CD8-positive, alpha-beta memory T cell (primary cell): ENCODE results near the gene RAN. TPM values are rescaled to one million over a fixed set of nuclear protein-coding genes. Genes with fewer than 3 reads are reported as not detected.
"Not testable (repeated sequence)": the region's sequence is repeated elsewhere in the genome, so short reads cannot be mapped to it uniquely, and the experiment has no call there.

Source experiments
- CTCF ChIA-PET: fragments of 350-600 bp; sonication (Branson Sonifier 250); formaldehyde crosslinking; loops from one replicate; lab custom pipeline; 2021; ENCODE audit warnings: antibody characterized with exemption; lab: Charles Lee
- POLR2A ChIA-PET: fragments of 350-600 bp; sonication (Branson Sonifier 250); formaldehyde crosslinking; loops from one replicate; lab custom pipeline; 2021; ENCODE audit warnings: antibody characterized with exemption; lab: Charles Lee
- DNase-seq, 5 donors: peaks; one replicate each; pipeline versions ENCODE4 v3.0.0 to v3.0.0-alpha.2; 2020 to 2022; ENCODE audit warnings: mixed read lengths in 1 of 5
- H3K27ac ChIP-seq: one replicate; pipeline ENCODE4 v1.7.0; 2013; ENCODE audit warnings: low read depth, mild to moderate bottlenecking, low read length, moderate library complexity
- H3K27me3 ChIP-seq: 2 replicates; pipeline ENCODE4 v1.7.0; 2013; ENCODE audit warnings: low read length, mild to moderate bottlenecking; ENCODE audit not compliant: insufficient read depth, poor library complexity, severe bottlenecking
- H3K36me3 ChIP-seq: 2 replicates; pipeline ENCODE4 v1.7.0; 2013; ENCODE audit warnings: mild to moderate bottlenecking, low read length, moderate library complexity; ENCODE audit not compliant: insufficient read depth
- H3K4me1 ChIP-seq: 2 replicates; pipeline ENCODE4 v1.7.0; 2013; ENCODE audit warnings: mild to moderate bottlenecking, low read length, moderate library complexity; ENCODE audit not compliant: insufficient read depth
- H3K4me3 ChIP-seq: 2 replicates; pipeline ENCODE4 v1.7.0; 2013; ENCODE audit warnings: mild to moderate bottlenecking, low read length
- H3K9me3 ChIP-seq: 2 replicates; pipeline ENCODE4 v1.7.0; 2013; ENCODE audit warnings: mild to moderate bottlenecking, low read length
- H3K27ac Mint-ChIP-seq, 8 donors: one replicate each; pipeline ENCODE4 v1.8.0; 2020 to 2021; ENCODE audit warnings: mixed read lengths in 8 of 8, mild to moderate bottlenecking in 6 of 8, inconsistent platforms in 3 of 8, moderate library complexity in 3 of 8
- H3K27me3 Mint-ChIP-seq, 2 donors: one replicate each; pipeline ENCODE4 v1.8.0; 2020 to 2021; ENCODE audit warnings: mixed read lengths in 2 of 2, mild to moderate bottlenecking in 1 of 2, moderate library complexity in 1 of 2
- H3K36me3 Mint-ChIP-seq, 3 donors: one replicate each; pipeline ENCODE4 v1.8.0; 2020 to 2021; ENCODE audit warnings: mixed read lengths in 3 of 3, inconsistent platforms in 1 of 3, mild to moderate bottlenecking in 1 of 3
- H3K4me1 Mint-ChIP-seq, 3 donors: one replicate each; pipeline ENCODE4 v1.8.0; 2020 to 2021; ENCODE audit warnings: mixed read lengths in 3 of 3, inconsistent platforms in 1 of 3, mild to moderate bottlenecking in 1 of 3
- H3K4me3 Mint-ChIP-seq, 7 donors: one replicate each; pipeline ENCODE4 v1.8.0; 2020 to 2021; ENCODE audit warnings: mixed read lengths in 7 of 7, mild to moderate bottlenecking in 6 of 7, moderate library complexity in 4 of 7, inconsistent platforms in 2 of 7
- H3K9me3 Mint-ChIP-seq, 5 donors: one replicate each; pipeline ENCODE4 v1.8.0; 2020 to 2022; ENCODE audit warnings: mixed read lengths in 5 of 5, mild to moderate bottlenecking in 3 of 5, moderate library complexity in 2 of 5, inconsistent platforms in 1 of 5
- polyA plus RNA-seq: library from polyadenylated mRNA; unstranded; fragments of 300-500 nt; fragmentation: Illumina TruSeq; gene quantifications from one replicate; pipeline ENCODE4 v1.2.3, GENCODE V29; 2021
- total RNA-seq, 2 experiments: library from RNA; stranded (reverse); gene quantifications; one replicate each; pipeline ENCODE4 v1.2.3, GENCODE V29; 2021

Gene RAN
- total and polyA plus RNA-seq, 3 experiments from 2014 or later: 536 to 2,680 (median 2,623) TPM

DNA sequence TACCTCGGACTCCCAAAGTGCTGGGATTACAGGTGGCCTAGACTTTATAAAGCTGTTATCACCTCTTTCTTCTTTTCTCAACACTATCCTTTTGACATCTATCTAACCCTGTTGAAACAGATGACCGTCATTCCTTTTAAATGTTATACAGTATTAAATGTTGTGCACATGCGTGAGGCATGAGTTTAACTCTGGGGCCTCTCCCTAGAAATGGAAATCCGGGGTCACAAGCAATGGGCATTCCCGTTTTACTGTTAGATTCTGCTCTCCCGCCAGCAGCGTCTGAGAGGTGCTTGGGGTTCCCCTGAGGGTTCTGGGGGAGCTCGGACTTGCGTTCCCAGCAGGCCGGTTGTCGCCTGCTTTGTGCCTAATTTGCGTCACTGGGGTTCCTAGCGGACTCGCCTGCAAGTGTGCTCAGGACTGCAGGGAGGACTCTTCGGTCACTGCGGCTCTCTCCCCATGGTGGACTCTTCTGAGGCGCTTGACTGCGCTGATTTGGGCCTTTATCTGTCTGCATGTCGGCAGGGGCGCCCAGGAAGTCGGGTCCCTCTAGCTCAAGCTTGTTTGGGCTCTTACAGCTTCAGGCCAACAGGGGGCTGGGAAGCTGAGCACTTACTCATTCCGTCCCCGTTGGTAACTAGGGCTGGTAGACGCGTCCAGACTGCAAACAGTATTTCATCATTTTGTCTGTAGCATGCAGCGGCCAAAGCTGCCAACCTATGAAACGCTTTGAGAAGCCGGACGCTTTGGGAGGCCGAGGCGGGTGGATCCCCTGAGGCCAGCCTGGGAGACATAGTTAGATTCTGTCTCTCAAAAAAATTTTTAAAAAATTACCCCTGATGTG, 1.2 kb upstream of the RAN start:
- H3K4me3 Mint-ChIP-seq: peak overlapping the region; percentile 81 to 94 (median 85)
- H3K9me3 Mint-ChIP-seq: no peaks in the 10 kb centered on the region
- Histone ChIP-seq H3K27me3 (no peaks in the 10 kb centered on the region), H3K4me1 (peaks cover 53% of the 10 kb centered on the region), H3K4me3 (peak overlapping the region; percentile 73), H3K27ac (peak overlapping the region; percentile 93), H3K9me3 (no peaks in the 10 kb centered on the region), H3K36me3 (peaks cover 18% of the 10 kb centered on the region)
- peaks cover 44 to 64% (median 46%) of the 10 kb centered on the region in 3 donors for H3K4me1 Mint-ChIP-seq
- peaks cover 0 to 5% of the 10 kb centered on the region in 2 donors for H3K27me3 Mint-ChIP-seq
- ChIA-PET POLR2A (interaction anchor here (0.7 to 1.0 kb wide), 2 partner anchors 32 to 33 kb away, joined by 3 to 4 read pairs; partner anchors contain the start of gene STX2), CTCF (interaction anchor here (1.1 to 2.2 kb wide), 8 partner anchors 19 to 262 kb away, joined by 3 to 18 read pairs (median 4); partner anchors contain the start of gene STX2)
- peak; percentile 50 to 82 (median 62) for DNase-seq
- peaks cover 15 to 30% (median 18%) of the 10 kb centered on the region in 3 donors for H3K36me3 Mint-ChIP-seq
- peak overlapping the region; percentile 90 to 94 (median 92) for H3K27ac Mint-ChIP-seq

- peak; percentile 44 to 68 (median 52) for DNase-seq
- Mint-ChIP-seq H3K4me1 (peaks cover 48 to 72% (median 56%) of the 10 kb centered on the region in 3 donors), H3K27me3 (peaks cover 0 to 5% of the 10 kb centered on the region in 2 donors), H3K36me3 (peaks cover 17 to 48% (median 25%) of the 10 kb centered on the region in 3 donors), H3K9me3 (no peaks in the 10 kb centered on the region), H3K4me3 (peak overlapping the region; percentile 90 to 95 (median 93)), H3K27ac (peak overlapping the region; percentile 88 to 96 (median 94))
- POLR2A ChIA-PET: no interaction called here
- peak overlapping the region; percentile 68 for H3K27ac ChIP-seq
- no peaks in the 10 kb centered on the region for H3K9me3 ChIP-seq
- peaks cover 49% of the 10 kb centered on the region for H3K4me1 ChIP-seq
- CTCF ChIA-PET: interaction anchor here (1.8 kb wide), 1 partner anchor 26 kb away, joined by 5 read pairs; no protein-coding TSS in a partner anchor
- H3K36me3 ChIP-seq: peaks cover 23% of the 10 kb centered on the region
- peak overlapping the region; percentile 56 for H3K4me3 ChIP-seq
- no peaks in the 10 kb centered on the region for H3K27me3 ChIP-seq
Measured at GRCh38 chr12:130872179-130873096, 572 bp downstream of the RAN start.

DNA sequence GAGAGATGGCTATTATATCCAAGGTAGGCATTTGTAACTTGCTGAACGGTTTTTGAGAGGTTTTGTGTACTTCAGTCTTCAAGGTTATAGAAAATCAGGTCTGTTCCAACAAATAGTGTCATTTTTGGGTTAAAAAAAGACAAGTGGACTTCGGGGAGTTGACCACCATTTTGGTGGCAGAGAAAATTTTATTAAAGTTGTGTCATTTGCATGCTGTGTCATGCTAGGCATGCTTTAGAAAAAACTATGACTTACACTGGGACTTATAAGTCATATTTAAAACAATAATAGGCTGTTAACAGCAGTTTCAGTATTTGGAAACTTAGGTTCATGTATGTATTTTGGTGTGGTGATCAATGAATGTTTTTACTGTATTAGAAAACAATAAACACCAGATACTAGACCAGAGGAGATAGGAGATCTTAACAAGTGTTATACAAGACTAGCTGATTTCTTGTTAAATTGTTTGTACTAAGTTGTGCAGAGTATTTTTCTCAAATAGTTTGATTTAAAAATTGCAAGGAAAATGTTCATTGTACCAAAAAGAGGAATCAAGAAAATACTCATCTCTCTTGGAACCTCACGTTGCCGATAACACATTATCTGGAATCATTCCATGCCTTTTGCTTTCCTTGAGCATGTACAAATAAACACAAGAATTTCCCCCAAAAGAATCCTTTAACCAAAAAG, 1.4 kb downstream of the RAN start:
- CTCF ChIA-PET: interaction anchor here (1.8 kb wide), 1 partner anchor 27 kb away, joined by 5 read pairs; no protein-coding TSS in a partner anchor
- H3K9me3 ChIP-seq: no peaks in the 10 kb centered on the region

GRCh38 chr12:130873825-130874224, 2.0 kb downstream of the RAN start:
- Mint-ChIP-seq H3K4me1 (peaks cover 41 to 63% (median 50%) of the 10 kb centered on the region in 3 donors), H3K9me3 (no peaks in the 10 kb centered on the region), H3K4me3 (peak overlapping the region; percentile 58 to 94 (median 90)), H3K27ac (peak overlapping the region in 7 of 8 donors; percentile 33 to 94 (median 74)), H3K36me3 (peaks cover 17 to 53% (median 26%) of the 10 kb centered on the region in 3 donors), H3K27me3 (peaks cover 0 to 5% of the 10 kb centered on the region in 2 donors)
- ChIA-PET POLR2A (no interaction called here), CTCF (interaction anchor here (1.8 kb wide), 1 partner anchor 28 kb away, joined by 5 read pairs; no protein-coding TSS in a partner anchor)
- no peak overlapping the region for H3K27ac ChIP-seq
- H3K27me3 ChIP-seq: no peaks in the 10 kb centered on the region
- H3K36me3 ChIP-seq: peaks cover 23% of the 10 kb centered on the region
- DNase-seq: no peak
- no peaks in the 10 kb centered on the region for H3K9me3 ChIP-seq
- H3K4me3 ChIP-seq: no peak overlapping the region
- H3K4me1 ChIP-seq: peaks cover 35% of the 10 kb centered on the region

More for the DNA sequence above, 1.4 kb downstream of the RAN start:
- Mint-ChIP-seq H3K27ac (peak overlapping the region; percentile 74 to 96 (median 94)), H3K36me3 (peaks cover 17 to 53% (median 26%) of the 10 kb centered on the region in 3 donors), H3K4me3 (peak overlapping the region; percentile 90 to 95 (median 93)), H3K4me1 (peaks cover 45 to 69% (median 55%) of the 10 kb centered on the region in 3 donors), H3K27me3 (peaks cover 0 to 5% of the 10 kb centered on the region in 2 donors), H3K9me3 (no peaks in the 10 kb centered on the region)
- Histone ChIP-seq H3K27me3 (no peaks in the 10 kb centered on the region), H3K4me3 (peak overlapping the region; percentile 56), H3K4me1 (peaks cover 41% of the 10 kb centered on the region), H3K36me3 (peaks cover 23% of the 10 kb centered on the region), H3K27ac (peak overlapping the region; percentile 68)
- POLR2A ChIA-PET: no interaction called here
- DNase-seq: no peak

DNA sequence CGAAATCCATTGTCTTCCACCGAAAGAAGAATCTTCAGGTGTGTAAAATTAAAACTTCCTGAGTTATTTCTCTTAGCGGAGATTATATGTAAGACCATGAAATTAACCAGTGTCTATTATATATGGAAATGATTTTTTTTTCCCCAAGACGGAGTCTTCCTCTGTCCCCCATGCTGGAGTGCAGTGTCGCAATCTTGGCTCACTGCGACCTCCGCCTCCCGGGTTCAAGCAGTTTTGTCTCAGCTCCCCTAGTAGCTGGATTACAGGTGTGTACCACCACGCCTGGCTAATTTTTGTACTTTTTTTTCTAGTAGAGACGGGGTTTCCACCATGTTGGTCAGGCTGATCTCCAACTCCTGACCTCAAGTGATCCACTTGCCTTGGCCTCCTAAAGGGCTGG, 2.8 kb downstream of the RAN start:
- Mint-ChIP-seq H3K4me1 (peaks cover 43 to 70% (median 56%) of the 10 kb centered on the region in 3 donors), H3K36me3 (peaks cover 17 to 53% (median 26%) of the 10 kb centered on the region in 3 donors), H3K9me3 (no peaks in the 10 kb centered on the region), H3K27me3 (peaks cover 0 to 8% of the 10 kb centered on the region in 2 donors), H3K4me3 (peak overlapping the region in 4 of 7 donors; percentile 20 to 90 (median 64)), H3K27ac (peak overlapping the region in 7 of 8 donors; percentile 21 to 94 (median 61))
- Histone ChIP-seq H3K27ac (no peak overlapping the region), H3K36me3 (peaks cover 23% of the 10 kb centered on the region), H3K27me3 (no peaks in the 10 kb centered on the region), H3K4me1 (peaks cover 36% of the 10 kb centered on the region), H3K4me3 (no peak overlapping the region), H3K9me3 (no peaks in the 10 kb centered on the region)
- ChIA-PET CTCF (interaction anchor here (1.2 kb wide), 1 partner anchor 49 kb away, joined by 3 read pairs; no protein-coding TSS in a partner anchor), POLR2A (no interaction called here)
- no peak for DNase-seq

DNA sequence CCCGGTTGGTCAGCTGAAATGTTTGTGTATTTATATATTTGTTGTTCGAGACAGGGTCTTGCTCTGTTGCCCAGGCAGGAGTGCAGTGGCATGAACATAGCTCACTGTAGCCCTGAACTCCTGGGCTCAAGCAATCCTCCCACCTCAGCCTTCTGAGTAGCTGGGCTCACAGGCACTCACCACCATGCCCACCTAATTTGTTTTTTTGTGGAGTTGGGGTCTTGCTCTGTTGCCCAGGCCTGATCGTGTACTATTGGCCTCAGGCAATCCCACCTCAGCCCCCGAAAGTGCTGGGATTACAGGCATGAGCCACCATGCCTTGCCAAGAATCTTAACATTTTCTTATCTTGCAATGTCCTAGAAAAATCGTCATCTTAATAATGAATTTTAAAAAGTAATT, 3.3 kb downstream of the RAN start:
- Mint-ChIP-seq H3K36me3 (peaks cover 17 to 53% (median 26%) of the 10 kb centered on the region in 3 donors), H3K9me3 (no peaks in the 10 kb centered on the region), H3K27me3 (peaks cover 0 to 8% of the 10 kb centered on the region in 2 donors), H3K27ac (peak overlapping the region in 3 of 8 donors; percentile 6 to 94 (median 66)), H3K4me1 (peaks cover 45 to 71% (median 58%) of the 10 kb centered on the region in 3 donors), H3K4me3 (peak overlapping the region in 1 of 7 donors; percentile 90)
- Histone ChIP-seq H3K4me1 (peaks cover 40% of the 10 kb centered on the region), H3K36me3 (peaks cover 23% of the 10 kb centered on the region), H3K27ac (no peak overlapping the region), H3K27me3 (no peaks in the 10 kb centered on the region), H3K9me3 (no peaks in the 10 kb centered on the region), H3K4me3 (no peak overlapping the region)
- ChIA-PET CTCF (interaction anchor here (1.2 kb wide), 1 partner anchor 49 kb away, joined by 3 read pairs; no protein-coding TSS in a partner anchor), POLR2A (no interaction called here)
- no peak for DNase-seq

GRCh38 chr12:130875708-130876107, 3.8 kb downstream of the RAN start:
- POLR2A ChIA-PET, H3K9me3 ChIP-seq, H3K9me3 Mint-ChIP-seq, DNase-seq, H3K4me3 ChIP-seq, H3K27ac ChIP-seq, H3K27me3 ChIP-seq, H3K27me3 Mint-ChIP-seq: not testable (repeated sequence)
- peak overlapping the region in 4 of 8 donors; percentile 9 to 94 (median 40) for H3K27ac Mint-ChIP-seq
- peak overlapping the region in 1 of 7 donors; percentile 78 for H3K4me3 Mint-ChIP-seq
- peaks cover 47 to 72% (median 61%) of the 10 kb centered on the region in 3 donors for H3K4me1 Mint-ChIP-seq
- CTCF ChIA-PET: interaction anchor here (1.2 kb wide), 1 partner anchor 50 kb away, joined by 3 read pairs; no protein-coding TSS in a partner anchor
- H3K4me1 ChIP-seq: peaks cover 36% of the 10 kb centered on the region
- H3K36me3 Mint-ChIP-seq: peaks cover 17 to 53% (median 26%) of the 10 kb centered on the region in 3 donors
- peaks cover 23% of the 10 kb centered on the region for H3K36me3 ChIP-seq
